A673 (cell line): ENCODE measurements around the gene APOA1.

Source experiments
- EZH2 ChIP-seq: fragments of 200-600 bp; sonication (generic); IDR thresholded peaks from 2 replicates; pipeline ENCODE4 v1.6.1; 2017; ENCODE audit warnings: borderline replicate concordance, low read depth, mild to moderate bottlenecking, mixed read lengths, antibody characterized with exemption, low read length; ENCODE audit not compliant: poor library complexity, severe bottlenecking
- TF ChIP-seq, protein P1 (sequence below): fragments of 300-800, 200-600 bp; sonication (generic); conservative IDR thresholded peaks from 2 replicates; pipeline ENCODE4 v1.5.1; 2017; ENCODE audit warnings: low read depth, mild to moderate bottlenecking, antibody characterized with exemption, low read length, moderate library complexity, mixed read lengths

DNA sequence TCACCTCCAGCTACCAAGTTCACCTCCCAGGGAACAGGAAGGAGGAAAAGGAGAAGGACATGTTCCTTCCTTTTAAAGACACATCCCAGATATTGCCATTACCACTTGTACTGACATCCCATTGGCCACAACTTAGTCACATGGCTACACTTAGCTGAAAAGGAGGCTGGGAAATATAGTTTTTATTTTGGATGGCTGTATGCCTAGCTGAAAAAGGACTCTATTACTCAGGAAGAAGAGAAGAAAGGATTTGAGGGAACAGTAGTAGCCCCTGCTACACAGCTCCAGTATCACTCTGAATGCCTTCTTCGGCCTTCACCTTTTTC is 43.7 kb downstream of the APOA1 start:
- TF ChIP-seq, protein P1, sequence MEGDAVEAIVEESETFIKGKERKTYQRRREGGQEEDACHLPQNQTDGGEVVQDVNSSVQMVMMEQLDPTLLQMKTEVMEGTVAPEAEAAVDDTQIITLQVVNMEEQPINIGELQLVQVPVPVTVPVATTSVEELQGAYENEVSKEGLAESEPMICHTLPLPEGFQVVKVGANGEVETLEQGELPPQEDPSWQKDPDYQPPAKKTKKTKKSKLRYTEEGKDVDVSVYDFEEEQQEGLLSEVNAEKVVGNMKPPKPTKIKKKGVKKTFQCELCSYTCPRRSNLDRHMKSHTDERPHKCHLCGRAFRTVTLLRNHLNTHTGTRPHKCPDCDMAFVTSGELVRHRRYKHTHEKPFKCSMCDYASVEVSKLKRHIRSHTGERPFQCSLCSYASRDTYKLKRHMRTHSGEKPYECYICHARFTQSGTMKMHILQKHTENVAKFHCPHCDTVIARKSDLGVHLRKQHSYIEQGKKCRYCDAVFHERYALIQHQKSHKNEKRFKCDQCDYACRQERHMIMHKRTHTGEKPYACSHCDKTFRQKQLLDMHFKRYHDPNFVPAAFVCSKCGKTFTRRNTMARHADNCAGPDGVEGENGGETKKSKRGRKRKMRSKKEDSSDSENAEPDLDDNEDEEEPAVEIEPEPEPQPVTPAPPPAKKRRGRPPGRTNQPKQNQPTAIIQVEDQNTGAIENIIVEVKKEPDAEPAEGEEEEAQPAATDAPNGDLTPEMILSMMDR, result no peak
- TF ChIP-seq EZH2, result no peak
